HG02571 (cell line): ENCODE data around the gene TMOD1.
"Not testable (repeated sequence)": the region's sequence is repeated elsewhere in the genome, so short reads cannot be mapped to it uniquely, and the experiment has no call there.

Source experiments
- ATAC-seq: cut with Tn5 transposase; IDR thresholded peaks from one replicate; pipeline ENCODE4 v1.9.1; 2021; ENCODE audit warnings: mild to moderate bottlenecking, moderate library complexity; ENCODE audit not compliant: unreplicated experiment

The TMOD1 gene

GRCh38 chr9:97563458-97564135, 62.1 kb downstream of the TMOD1 start:
- ATAC-seq = no peak

- ATAC-seq = no peak
Measured at GRCh38 chr9:97564291-97565175, 63.1 kb downstream of the TMOD1 start.

GRCh38 chr9:97565262-97565661, 63.8 kb downstream of the TMOD1 start:
- ATAC-seq = no peak

DNA sequence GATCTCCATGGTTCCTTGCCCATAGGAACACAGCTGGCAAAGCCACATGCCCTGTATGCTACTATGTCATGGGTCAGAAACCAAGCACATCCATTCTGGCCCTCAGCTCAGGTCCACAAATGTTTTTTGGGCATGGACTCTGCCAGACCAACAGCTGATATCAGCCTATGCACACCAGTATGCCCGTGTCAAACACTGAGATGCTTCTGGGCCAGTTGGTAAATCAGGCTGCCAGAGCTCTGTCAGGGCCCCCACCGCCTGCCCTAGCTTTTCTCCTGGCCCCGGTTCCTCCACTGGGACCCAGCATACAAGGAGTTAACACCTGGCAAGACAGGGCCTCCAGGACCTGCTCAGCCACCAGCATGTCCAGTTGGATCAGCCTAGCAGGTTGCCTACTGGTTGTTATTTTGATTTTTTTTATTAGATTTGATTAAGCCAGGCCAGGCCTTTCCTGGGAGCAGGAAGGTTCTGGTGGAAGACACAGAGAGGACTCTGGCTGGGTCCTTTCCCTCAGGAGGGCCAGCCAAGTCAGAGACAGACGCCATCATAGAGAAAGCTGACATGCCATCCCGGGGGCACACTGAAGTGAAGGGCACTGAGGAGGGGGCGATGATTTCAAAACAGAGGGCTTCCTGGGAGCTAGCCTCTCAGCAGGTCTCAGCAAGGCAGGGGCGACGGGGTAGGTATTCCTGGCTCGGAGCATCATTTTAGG, 65.9 kb downstream of the TMOD1 start:
- ATAC-seq = no peak

DNA sequence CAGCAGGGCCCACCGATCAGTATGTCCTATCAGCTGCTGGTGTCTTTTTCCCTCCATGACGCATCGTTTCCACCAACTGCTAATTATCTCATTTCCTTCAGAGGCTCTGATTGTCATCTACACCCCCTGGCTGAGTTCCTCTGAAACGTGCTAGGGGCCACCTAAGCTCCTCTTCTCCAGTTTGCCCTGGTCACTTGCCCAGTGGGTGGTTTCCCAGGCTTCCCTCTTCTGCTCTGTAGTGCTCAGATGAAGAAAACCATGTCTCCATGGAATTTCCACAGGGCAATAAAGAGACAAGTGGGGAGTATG, 66.4 kb downstream of the TMOD1 start:
- no peak for ATAC-seq

GRCh38 chr9:97568461-97569275, 67.2 kb downstream of the TMOD1 start:
- no peak for ATAC-seq

GRCh38 chr9:97570899-97571298, 69.4 kb downstream of the TMOD1 start:
- ATAC-seq = no peak

GRCh38 chr9:97571664-97572063, 70.2 kb downstream of the TMOD1 start:
- no peak for ATAC-seq

- no peak for ATAC-seq
Measured at GRCh38 chr9:97572196-97572891, 70.9 kb downstream of the TMOD1 start.

DNA sequence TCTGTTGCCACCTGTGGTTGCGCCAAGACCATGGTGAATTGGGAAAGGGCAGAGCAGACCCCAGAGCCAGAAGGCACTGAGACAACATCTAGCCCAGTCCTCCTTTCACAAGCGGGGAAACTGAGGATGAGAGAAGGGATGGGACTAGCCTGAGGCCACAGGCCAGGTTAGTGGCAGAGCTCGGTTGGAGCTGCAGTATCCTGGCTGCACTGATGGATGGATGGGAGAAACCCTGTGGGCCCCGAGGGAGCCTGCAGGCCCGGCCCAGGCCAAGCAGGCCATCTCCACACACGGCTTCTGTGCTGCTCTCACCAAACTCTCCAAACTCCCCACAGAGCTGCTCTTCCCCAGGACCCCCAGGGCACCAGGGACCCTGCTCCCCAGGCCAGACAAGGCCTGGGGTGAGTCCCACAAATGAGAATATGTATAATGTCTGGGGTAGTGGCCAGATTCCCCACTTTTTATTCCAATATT, 71.5 kb downstream of the TMOD1 start:
- no peak for ATAC-seq

DNA sequence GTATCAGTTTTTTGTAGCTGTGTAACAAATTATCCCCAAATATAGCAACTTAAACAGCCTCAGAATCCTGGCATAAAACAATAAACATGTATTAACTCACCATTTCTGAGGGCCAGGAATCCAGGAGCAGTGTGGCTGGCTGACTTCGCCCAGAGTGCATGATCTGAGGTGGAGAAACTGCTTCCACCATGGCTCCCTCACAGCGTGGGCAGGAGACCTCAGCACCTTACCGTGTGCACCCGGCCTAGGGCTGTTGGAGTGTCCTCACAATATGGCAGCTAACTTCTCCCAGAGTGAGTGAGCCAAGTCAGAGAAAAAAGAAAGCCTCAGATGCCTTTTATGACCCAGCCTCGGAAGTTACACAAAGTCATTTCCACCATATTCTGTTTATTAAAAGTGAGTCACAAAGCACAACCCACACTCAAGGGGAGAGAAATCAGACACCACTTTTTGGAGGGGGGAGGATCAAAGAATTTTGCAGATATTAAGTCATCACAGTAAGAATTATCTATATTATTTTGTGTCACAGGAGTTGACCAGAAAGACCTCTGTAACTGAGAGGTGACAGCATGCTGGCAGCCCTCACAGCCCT, 72.1 kb downstream of the TMOD1 start:
- ATAC-seq = no peak

DNA sequence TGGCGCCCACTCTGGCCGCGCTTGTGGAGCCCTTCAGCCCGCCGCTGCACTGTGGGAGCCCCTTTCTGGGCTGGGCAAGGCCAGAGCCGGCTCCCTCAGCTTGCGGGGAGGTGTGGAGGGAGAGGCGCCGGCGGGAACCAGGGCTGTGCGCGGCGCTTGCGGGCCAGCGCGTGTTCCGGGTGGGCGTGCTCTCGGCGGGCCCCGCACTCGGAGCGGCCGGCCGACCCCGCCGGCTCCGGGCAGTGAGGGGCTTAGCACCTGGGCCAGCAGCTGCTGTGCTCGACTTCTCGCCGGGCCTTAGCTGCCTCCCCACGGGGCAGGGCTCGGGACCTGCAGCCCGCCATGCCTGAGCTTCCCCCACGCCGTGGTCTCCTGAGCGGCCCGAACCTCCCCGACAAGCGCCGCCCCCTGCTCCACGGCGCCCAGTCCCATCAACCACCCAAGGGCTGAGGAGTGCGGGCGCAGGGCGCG, 72.7 kb downstream of the TMOD1 start:
- not testable (repeated sequence) for ATAC-seq

- not testable (repeated sequence) for ATAC-seq
Measured at GRCh38 chr9:97574921-97575672, 73.6 kb downstream of the TMOD1 start.

DNA sequence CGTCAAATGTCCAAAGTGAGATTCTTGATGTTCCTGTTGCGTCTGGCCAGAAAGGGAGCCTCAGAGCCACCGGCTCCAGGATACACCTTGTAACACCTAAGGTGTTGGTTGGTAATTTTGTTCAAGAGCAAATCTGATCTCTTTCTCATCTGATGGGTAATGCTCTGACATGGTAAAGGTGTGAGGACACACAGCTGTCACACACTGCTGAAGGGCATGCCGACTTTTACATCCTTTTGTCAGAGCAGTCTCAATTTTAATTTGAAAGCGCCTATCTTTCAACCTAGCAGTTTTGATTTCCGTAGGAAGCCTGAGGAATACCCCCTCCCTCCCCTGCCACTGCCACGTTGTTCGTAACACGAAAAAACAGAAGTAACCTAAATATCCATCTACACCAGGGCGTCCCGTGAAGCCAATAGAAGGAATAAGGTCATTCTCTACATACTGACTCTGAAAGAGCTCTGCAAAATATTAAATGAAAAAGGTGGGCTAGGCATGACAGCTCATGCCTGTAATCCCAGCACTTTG, 74.3 kb downstream of the TMOD1 start:
- no peak for ATAC-seq

GRCh38 chr9:97577051-97577450, 75.6 kb downstream of the TMOD1 start:
- no peak for ATAC-seq

GRCh38 chr9:97578846-97579245, 77.4 kb downstream of the TMOD1 start:
- ATAC-seq = no peak

- no peak for ATAC-seq
Measured at GRCh38 chr9:97579914-97580313, 78.4 kb downstream of the TMOD1 start.

GRCh38 chr9:97581590-97581989, 80.1 kb downstream of the TMOD1 start:
- ATAC-seq = not testable (repeated sequence)

DNA sequence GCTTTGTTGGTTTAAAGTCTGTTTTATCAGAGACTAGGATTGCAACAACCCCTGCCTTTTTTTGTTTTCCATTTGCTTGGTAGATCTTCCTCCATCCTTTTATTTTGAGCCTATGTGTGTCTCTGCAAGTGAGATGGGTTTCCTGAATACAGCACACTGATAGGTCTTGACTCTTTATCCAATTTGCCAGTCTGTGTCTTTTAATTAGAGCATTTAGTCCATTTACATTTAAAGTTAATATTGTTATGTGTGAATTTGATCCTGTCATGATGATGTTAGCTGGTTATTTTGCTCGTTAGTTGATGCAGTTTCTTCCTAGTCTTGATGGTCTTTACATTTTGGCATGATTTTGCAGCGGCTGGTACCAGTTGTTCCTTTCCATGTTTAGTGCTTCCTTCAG, 83.3 kb downstream of the TMOD1 start:
- ATAC-seq = not testable (repeated sequence)
